GM23338 (cell line): ENCODE data around the gene TAOK2. TPM values are rescaled to one million over a fixed set of nuclear protein-coding genes. Genes with fewer than 3 reads are reported as not detected.

Source experiments
- ATAC-seq: fragments of 200-7000 bp; cut with Tn5 transposase; 3 replicates; pipeline ENCODE4 v1.9.1; 2020
- DNase-seq: peaks from one replicate; pipeline ENCODE4 v3.0.0-alpha.2; 2015; ENCODE audit warnings: low spot score
- H2AFZ ChIP-seq: fragments of 200-600 bp; sonication (generic); 2 replicates; pipeline ENCODE4 v1.8.0; 2016; ENCODE audit warnings: antibody characterized with exemption, mild to moderate bottlenecking, moderate library complexity
- H3F3A ChIP-seq: fragments of 200-600 bp; sonication (generic); replicated peaks from 2 replicates; pipeline ENCODE4 v1.8.0; 2017; ENCODE audit warnings: antibody characterized with exemption, mixed run types, low read depth
- H3K27ac ChIP-seq: fragments of 200-600 bp; sonication (generic); 2 replicates; pipeline ENCODE4 v1.6.1; 2016; ENCODE audit warnings: low read depth
- H3K27me3 ChIP-seq: fragments of 200-600 bp; sonication (generic); 2 replicates; pipeline ENCODE4 v1.8.0; 2016; ENCODE audit warnings: mild to moderate bottlenecking, mixed run types, moderate library complexity; ENCODE audit not compliant: insufficient read depth
- H3K36me3 ChIP-seq: fragments of 200-600 bp; sonication (generic); 2 replicates; pipeline ENCODE4 v1.8.0; 2016; ENCODE audit warnings: mild to moderate bottlenecking; ENCODE audit not compliant: insufficient read depth
- H3K4me1 ChIP-seq: fragments of 200-600 bp; sonication (generic); 2 replicates; pipeline ENCODE4 v1.8.0; 2016; ENCODE audit warnings: mild to moderate bottlenecking, moderate library complexity; ENCODE audit not compliant: insufficient read depth
- H3K4me2 ChIP-seq: fragments of 200-600 bp; sonication (generic); 2 replicates; pipeline ENCODE4 v1.7.1; 2017; ENCODE audit warnings: mixed run types
- H3K4me3 ChIP-seq: fragments of 200-600 bp; sonication (generic); 2 replicates; pipeline ENCODE4 v1.6.1; 2016; ENCODE audit warnings: mixed run types
- H3K79me2 ChIP-seq: fragments of 200-600 bp; sonication (generic); replicated peaks from 2 replicates; pipeline ENCODE4 v1.8.0; 2017; ENCODE audit warnings: mild to moderate bottlenecking; ENCODE audit not compliant: insufficient read depth
- H3K9me2 ChIP-seq: fragments of 200-600 bp; sonication (generic); 2 replicates; pipeline ENCODE4 v1.8.0; 2017; ENCODE audit not compliant: insufficient read depth
- H4K20me1 ChIP-seq: fragments of 200-600 bp; sonication (generic); replicated peaks from 2 replicates; pipeline ENCODE4 v1.8.0; 2017; ENCODE audit warnings: mild to moderate bottlenecking; ENCODE audit not compliant: insufficient read depth
- H3K27ac Mint-ChIP-seq: 2 replicates; pipeline ENCODE4 v1.8.0; 2020; ENCODE audit warnings: inconsistent platforms, mild to moderate bottlenecking, moderate library complexity, mixed read lengths
- H3K27me3 Mint-ChIP-seq: 3 replicates; pipeline ENCODE4 v1.8.0; 2022; ENCODE audit warnings: low read depth, mild to moderate bottlenecking, moderate library complexity, mixed read lengths, inconsistent platforms; ENCODE audit not compliant: insufficient read depth, poor library complexity
- H3K36me3 Mint-ChIP-seq: 3 replicates; pipeline ENCODE4 v1.8.0; 2021; ENCODE audit warnings: low read depth, mild to moderate bottlenecking, inconsistent platforms, moderate library complexity, mixed read lengths
- H3K4me1 Mint-ChIP-seq: 3 replicates; pipeline ENCODE4 v1.8.0; 2020; ENCODE audit warnings: mild to moderate bottlenecking, inconsistent platforms, mixed read lengths
- H3K4me3 Mint-ChIP-seq: 3 replicates; pipeline ENCODE4 v1.8.0; 2021; ENCODE audit warnings: moderate library complexity, mild to moderate bottlenecking, inconsistent platforms, mixed read lengths
- H3K9me3 Mint-ChIP-seq: 3 replicates; pipeline ENCODE4 v1.8.0; 2020; ENCODE audit warnings: moderate library complexity, mild to moderate bottlenecking, inconsistent platforms, mixed read lengths
- CTCF ChIP-seq, 2 experiments: fragments of 200-600 bp in 1 of 2; sonication (generic) in 1 of 2; conservative IDR thresholded peaks; 2 replicates each; pipeline versions ENCODE4 v1.5.1 to v1.6.1; 2016 to 2017; ENCODE audit warnings: antibody characterized with exemption in 2 of 2, low read depth in 2 of 2, mild to moderate bottlenecking in 2 of 2, moderate library complexity in 1 of 2
- EZH2 ChIP-seq: fragments of 200-600 bp; sonication (generic); IDR thresholded peaks from one replicate; pipeline ENCODE4 v1.8.0; 2017; ENCODE audit warnings: antibody characterized with exemption, mild to moderate bottlenecking, low read depth; ENCODE audit not compliant: unreplicated experiment
- JUNB ChIP-seq: IDR thresholded peaks from one replicate; pipeline ENCODE4 v1.6.1; 2016; ENCODE audit warnings: antibody characterized with exemption; ENCODE audit not compliant: unreplicated experiment
- POLR2AphosphoS5 ChIP-seq: IDR thresholded peaks from 2 replicates; pipeline ENCODE4 v1.6.1; 2016; ENCODE audit warnings: antibody characterized with exemption, low read depth
- ZNF331 ChIP-seq: fragments of 250-450 bp; sonication (Bioruptor Pico); IDR thresholded peaks from 2 replicates; pipeline ENCODE4 v1.5.0; 2020; ENCODE audit warnings: low read depth, mild to moderate bottlenecking, moderate library complexity
- polyA plus RNA-seq: library from polyadenylated mRNA; unstranded; fragments of >200 nt; fragmentation: Nextera tagmentation; extraction: Ambion mirVana; gene quantifications from 2 replicates; pipeline ENCODE4 v1.2.1, GENCODE V29; 2016
- total RNA-seq: library from RNA; depleted of rRNA; stranded (reverse); fragments of >200 nt; shearing (Covaris generic); gene quantifications from 2 replicates; pipeline ENCODE4 v1.2.3, GENCODE V29; 2014
- TF ChIP-seq, protein P1 (sequence below): fragments of 250-450 bp; sonication (Bioruptor Pico); IDR thresholded peaks from 2 replicates; pipeline ENCODE4 v1.5.0; 2020; ENCODE audit warnings: mild to moderate bottlenecking, moderate library complexity
- TF ChIP-seq, protein P2 (sequence below): IDR thresholded peaks from one replicate; pipeline ENCODE4 v1.6.1; 2018; ENCODE audit warnings: antibody characterized with exemption; ENCODE audit not compliant: unreplicated experiment

The TAOK2 gene
- total and polyA plus RNA-seq, 2 experiments from 2014 or later = 8.8 to 45.2 TPM

- TF ChIP-seq, protein P1, sequence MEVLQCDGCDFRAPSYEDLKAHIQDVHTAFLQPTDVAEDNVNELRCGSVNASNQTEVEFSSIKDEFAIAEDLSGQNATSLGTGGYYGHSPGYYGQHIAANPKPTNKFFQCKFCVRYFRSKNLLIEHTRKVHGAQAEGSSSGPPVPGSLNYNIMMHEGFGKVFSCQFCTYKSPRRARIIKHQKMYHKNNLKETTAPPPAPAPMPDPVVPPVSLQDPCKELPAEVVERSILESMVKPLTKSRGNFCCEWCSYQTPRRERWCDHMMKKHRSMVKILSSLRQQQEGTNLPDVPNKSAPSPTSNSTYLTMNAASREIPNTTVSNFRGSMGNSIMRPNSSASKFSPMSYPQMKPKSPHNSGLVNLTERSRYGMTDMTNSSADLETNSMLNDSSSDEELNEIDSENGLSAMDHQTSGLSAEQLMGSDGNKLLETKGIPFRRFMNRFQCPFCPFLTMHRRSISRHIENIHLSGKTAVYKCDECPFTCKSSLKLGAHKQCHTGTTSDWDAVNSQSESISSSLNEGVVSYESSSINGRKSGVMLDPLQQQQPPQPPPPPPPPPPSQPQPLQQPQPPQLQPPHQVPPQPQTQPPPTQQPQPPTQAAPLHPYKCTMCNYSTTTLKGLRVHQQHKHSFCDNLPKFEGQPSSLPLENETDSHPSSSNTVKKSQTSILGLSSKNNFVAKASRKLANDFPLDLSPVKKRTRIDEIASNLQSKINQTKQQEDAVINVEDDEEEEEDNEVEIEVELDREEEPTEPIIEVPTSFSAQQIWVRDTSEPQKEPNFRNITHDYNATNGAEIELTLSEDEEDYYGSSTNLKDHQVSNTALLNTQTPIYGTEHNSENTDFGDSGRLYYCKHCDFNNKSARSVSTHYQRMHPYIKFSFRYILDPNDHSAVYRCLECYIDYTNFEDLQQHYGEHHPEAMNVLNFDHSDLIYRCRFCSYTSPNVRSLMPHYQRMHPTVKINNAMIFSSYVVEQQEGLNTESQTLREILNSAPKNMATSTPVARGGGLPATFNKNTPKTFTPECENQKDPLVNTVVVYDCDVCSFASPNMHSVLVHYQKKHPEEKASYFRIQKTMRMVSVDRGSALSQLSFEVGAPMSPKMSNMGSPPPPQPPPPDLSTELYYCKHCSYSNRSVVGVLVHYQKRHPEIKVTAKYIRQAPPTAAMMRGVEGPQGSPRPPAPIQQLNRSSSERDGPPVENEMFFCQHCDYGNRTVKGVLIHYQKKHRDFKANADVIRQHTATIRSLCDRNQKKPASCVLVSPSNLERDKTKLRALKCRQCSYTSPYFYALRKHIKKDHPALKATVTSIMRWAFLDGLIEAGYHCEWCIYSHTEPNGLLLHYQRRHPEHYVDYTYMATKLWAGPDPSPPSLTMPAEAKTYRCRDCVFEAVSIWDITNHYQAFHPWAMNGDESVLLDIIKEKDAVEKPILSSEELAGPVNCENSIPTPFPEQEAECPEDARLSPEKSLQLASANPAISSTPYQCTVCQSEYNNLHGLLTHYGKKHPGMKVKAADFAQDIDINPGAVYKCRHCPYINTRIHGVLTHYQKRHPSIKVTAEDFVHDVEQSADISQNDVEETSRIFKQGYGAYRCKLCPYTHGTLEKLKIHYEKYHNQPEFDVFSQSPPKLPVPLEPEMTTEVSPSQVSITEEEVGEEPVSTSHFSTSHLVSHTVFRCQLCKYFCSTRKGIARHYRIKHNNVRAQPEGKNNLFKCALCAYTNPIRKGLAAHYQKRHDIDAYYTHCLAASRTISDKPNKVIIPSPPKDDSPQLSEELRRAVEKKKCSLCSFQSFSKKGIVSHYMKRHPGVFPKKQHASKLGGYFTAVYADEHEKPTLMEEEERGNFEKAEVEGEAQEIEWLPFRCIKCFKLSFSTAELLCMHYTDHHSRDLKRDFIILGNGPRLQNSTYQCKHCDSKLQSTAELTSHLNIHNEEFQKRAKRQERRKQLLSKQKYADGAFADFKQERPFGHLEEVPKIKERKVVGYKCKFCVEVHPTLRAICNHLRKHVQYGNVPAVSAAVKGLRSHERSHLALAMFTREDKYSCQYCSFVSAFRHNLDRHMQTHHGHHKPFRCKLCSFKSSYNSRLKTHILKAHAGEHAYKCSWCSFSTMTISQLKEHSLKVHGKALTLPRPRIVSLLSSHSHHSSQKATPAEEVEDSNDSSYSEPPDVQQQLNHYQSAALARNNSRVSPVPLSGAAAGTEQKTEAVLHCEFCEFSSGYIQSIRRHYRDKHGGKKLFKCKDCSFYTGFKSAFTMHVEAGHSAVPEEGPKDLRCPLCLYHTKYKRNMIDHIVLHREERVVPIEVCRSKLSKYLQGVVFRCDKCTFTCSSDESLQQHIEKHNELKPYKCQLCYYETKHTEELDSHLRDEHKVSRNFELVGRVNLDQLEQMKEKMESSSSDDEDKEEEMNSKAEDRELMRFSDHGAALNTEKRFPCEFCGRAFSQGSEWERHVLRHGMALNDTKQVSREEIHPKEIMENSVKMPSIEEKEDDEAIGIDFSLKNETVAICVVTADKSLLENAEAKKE = no peak
- TF ChIP-seq EZH2 (no peak), POLR2AphosphoS5 (no peak)
Observed at GRCh38 chr16:29988346-29989075, 14.8 kb downstream of the TAOK2 start (continued).

DNA sequence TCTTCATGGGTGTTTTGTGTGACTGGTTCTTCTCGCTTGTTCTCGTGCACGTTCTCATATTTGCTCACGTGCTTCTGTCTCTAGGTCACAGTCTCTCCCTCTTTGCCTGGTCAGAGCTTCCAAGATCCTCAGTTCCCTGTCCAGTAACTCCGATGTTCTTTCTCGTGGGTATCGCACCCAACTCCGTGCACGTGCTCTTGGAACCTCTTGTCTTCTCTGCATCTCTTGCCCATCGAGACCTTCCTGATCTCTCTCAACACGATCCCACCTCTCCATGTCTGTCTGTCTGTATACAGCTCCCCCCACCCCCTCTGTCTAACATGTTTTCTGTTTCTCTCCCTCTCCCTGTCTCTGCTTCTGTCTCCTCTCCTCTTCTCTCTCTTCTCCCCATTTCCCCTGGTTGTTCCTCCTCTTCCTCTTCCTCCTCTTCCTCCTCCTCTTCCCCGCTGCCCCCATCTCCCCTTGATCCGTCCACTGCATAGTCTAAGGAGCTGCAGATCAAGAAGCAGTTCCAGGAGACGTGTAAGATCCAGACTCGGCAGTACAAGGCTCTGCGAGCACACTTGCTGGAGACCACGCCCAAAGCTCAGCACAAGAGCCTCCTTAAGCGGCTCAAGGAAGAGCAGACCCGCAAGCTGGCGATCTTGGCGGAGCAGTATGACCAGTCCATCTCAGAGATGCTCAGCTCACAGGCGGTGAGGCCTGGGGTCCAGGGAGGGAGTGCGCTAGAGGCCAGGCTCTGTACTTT is 15.6 kb downstream of the TAOK2 start:
- no peaks in the 10 kb centered on the region for H3K27me3 ChIP-seq
- H3K9me3 Mint-ChIP-seq = no peaks in the 10 kb centered on the region; the same call in 2 of the 3 replicates
- H3K27ac ChIP-seq = no peak overlapping the region
- no peaks in the 10 kb centered on the region for H3K79me2 ChIP-seq
- H3K4me1 Mint-ChIP-seq = peaks cover 3% of the 10 kb centered on the region; the same call in 2 of the 3 replicates
- H3K27ac Mint-ChIP-seq = no peak overlapping the region
- H3K4me1 ChIP-seq = no peaks in the 10 kb centered on the region; the same call in 1 of the 2 replicates
- no peak overlapping the region for H2AFZ ChIP-seq
- H3K4me2 ChIP-seq = no peak overlapping the region
- peaks cover 3% of the 10 kb centered on the region for H3K27me3 Mint-ChIP-seq
- ATAC-seq = no peak
- peaks cover 62% of the 10 kb centered on the region for H3K36me3 Mint-ChIP-seq
- no peak overlapping the region for H3K4me3 ChIP-seq
- no peaks in the 10 kb centered on the region for H3F3A ChIP-seq
- no peaks in the 10 kb centered on the region; the same call in 1 of the 2 replicates for H4K20me1 ChIP-seq
- DNase-seq = no peak
- H3K9me2 ChIP-seq = no peaks in the 10 kb centered on the region
- no peak overlapping the region; the same call in 2 of the 3 replicates for H3K4me3 Mint-ChIP-seq
- peaks cover 10% of the 10 kb centered on the region for H3K36me3 ChIP-seq
- TF ChIP-seq CTCF (conservative IDR thresholded peaks at IDR 0.05; ENCODE audit: low read depth in 2 of 2) (no peak), JUNB (no peak), ZNF331 (no peak)
- TF ChIP-seq, protein P2, sequence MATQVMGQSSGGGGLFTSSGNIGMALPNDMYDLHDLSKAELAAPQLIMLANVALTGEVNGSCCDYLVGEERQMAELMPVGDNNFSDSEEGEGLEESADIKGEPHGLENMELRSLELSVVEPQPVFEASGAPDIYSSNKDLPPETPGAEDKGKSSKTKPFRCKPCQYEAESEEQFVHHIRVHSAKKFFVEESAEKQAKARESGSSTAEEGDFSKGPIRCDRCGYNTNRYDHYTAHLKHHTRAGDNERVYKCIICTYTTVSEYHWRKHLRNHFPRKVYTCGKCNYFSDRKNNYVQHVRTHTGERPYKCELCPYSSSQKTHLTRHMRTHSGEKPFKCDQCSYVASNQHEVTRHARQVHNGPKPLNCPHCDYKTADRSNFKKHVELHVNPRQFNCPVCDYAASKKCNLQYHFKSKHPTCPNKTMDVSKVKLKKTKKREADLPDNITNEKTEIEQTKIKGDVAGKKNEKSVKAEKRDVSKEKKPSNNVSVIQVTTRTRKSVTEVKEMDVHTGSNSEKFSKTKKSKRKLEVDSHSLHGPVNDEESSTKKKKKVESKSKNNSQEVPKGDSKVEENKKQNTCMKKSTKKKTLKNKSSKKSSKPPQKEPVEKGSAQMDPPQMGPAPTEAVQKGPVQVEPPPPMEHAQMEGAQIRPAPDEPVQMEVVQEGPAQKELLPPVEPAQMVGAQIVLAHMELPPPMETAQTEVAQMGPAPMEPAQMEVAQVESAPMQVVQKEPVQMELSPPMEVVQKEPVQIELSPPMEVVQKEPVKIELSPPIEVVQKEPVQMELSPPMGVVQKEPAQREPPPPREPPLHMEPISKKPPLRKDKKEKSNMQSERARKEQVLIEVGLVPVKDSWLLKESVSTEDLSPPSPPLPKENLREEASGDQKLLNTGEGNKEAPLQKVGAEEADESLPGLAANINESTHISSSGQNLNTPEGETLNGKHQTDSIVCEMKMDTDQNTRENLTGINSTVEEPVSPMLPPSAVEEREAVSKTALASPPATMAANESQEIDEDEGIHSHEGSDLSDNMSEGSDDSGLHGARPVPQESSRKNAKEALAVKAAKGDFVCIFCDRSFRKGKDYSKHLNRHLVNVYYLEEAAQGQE = no peak
